Keratinocyte (primary cell): ENCODE measurements around the gene MIPOL1. TPM values are rescaled to one million over a fixed set of nuclear protein-coding genes. Genes with fewer than 3 reads are reported as not detected.

Experiments
- DNase-seq: peaks from one replicate; pipeline ENCODE4 v3.0.0-alpha.2; 2011; ENCODE audit warnings: low read depth, missing footprints, low spot score
- FAIRE-seq: peaks from 2 replicates; lab custom pipeline; 2011; peaks lifted over from hg19 to GRCh38; lab: Jason Lieb, UNC
- H2AFZ ChIP-seq: 2 replicates; pipeline ENCODE4 v1.6.0; 2012; ENCODE audit warnings: low read length, control low read depth, inconsistent platforms; ENCODE audit not compliant: control insufficient read depth
- H3K27ac ChIP-seq: 2 replicates; pipeline ENCODE4 v1.5.1; 2011; ENCODE audit warnings: low read length; ENCODE audit not compliant: control insufficient read depth, insufficient read depth
- H3K27me3 ChIP-seq: 3 replicates; pipeline ENCODE4 v1.6.0; 2011; ENCODE audit warnings: low read length; ENCODE audit not compliant: control insufficient read depth, insufficient read depth; ENCODE audit errors: extremely low read depth
- H3K36me3 ChIP-seq, 2 experiments: 2 replicates in 1 of 2; 3 replicates in 1 of 2; pipeline ENCODE4 v1.5.1; 2011; ENCODE audit warnings: low read length in 2 of 2, mild to moderate bottlenecking in 1 of 2; ENCODE audit not compliant: control insufficient read depth in 2 of 2, insufficient read depth in 2 of 2; ENCODE audit errors: extremely low read depth in 1 of 2
- H3K4me1 ChIP-seq: 3 replicates; pipeline ENCODE4 v1.5.1; 2011; ENCODE audit warnings: low read length; ENCODE audit not compliant: control insufficient read depth, insufficient read depth; ENCODE audit errors: extremely low read depth
- H3K4me2 ChIP-seq: 3 replicates; pipeline ENCODE4 v1.6.0; 2011; ENCODE audit warnings: low read depth, low read length; ENCODE audit not compliant: control insufficient read depth, insufficient read depth; ENCODE audit errors: extremely low read depth
- H3K4me3 ChIP-seq, 3 experiments: fragments of 200-600 bp in 1 of 3; sonication (generic) in 1 of 3; 2 replicates in 2 of 3; 3 replicates in 1 of 3; pipeline ENCODE4 v1.5.1; 2011 to 2016; ENCODE audit warnings: low read length in 3 of 3, mild to moderate bottlenecking in 3 of 3, control low read depth in 2 of 3, inconsistent platforms in 1 of 3, low read depth in 1 of 3, mixed read lengths in 1 of 3, mixed run types in 1 of 3, moderate library complexity in 1 of 3; ENCODE audit not compliant: control insufficient read depth in 2 of 3, insufficient read depth in 2 of 3; ENCODE audit errors: extremely low read depth in 1 of 3
- H3K79me2 ChIP-seq: 2 replicates; pipeline ENCODE4 v1.6.0; 2012; ENCODE audit warnings: low read length; ENCODE audit not compliant: control insufficient read depth, insufficient read depth
- H3K9ac ChIP-seq: 3 replicates; pipeline ENCODE4 v1.6.0; 2011; ENCODE audit warnings: low read length; ENCODE audit not compliant: control insufficient read depth, insufficient read depth; ENCODE audit errors: extremely low read depth
- H3K9me1 ChIP-seq: 3 replicates; pipeline ENCODE4 v1.6.0; 2011; ENCODE audit warnings: low read length; ENCODE audit not compliant: control insufficient read depth, insufficient read depth; ENCODE audit errors: extremely low read depth
- H3K9me3 ChIP-seq: 2 replicates; pipeline ENCODE4 v1.5.1; 2012; ENCODE audit warnings: low read depth, low read length; ENCODE audit not compliant: control insufficient read depth
- H4K20me1 ChIP-seq: 3 replicates; pipeline ENCODE4 v1.6.0; 2011; ENCODE audit warnings: low read length; ENCODE audit not compliant: control insufficient read depth, insufficient read depth; ENCODE audit errors: extremely low read depth
- CTCF ChIP-seq, 3 experiments: IDR thresholded peaks in 1 of 3; conservative IDR thresholded peaks in 1 of 3; optimal IDR thresholded peaks in 1 of 3; 2 replicates in 2 of 3; 3 replicates in 1 of 3; pipeline versions ENCODE3 to v1.5.1; 2011; ENCODE audit warnings: low read length in 3 of 3, mild to moderate bottlenecking in 3 of 3, moderate library complexity in 2 of 3, control low read depth in 1 of 3, inconsistent platforms in 1 of 3; ENCODE audit not compliant: insufficient read depth in 2 of 3; ENCODE audit errors: extremely low read depth in 1 of 3
- EZH2 ChIP-seq: IDR thresholded peaks from one replicate; pipeline ENCODE4 v1.6.1; 2012; ENCODE audit warnings: inconsistent platforms, mild to moderate bottlenecking, low read length, moderate library complexity
- dilution Hi-C: fragments of 300-500 bp; cut with MboI; formaldehyde crosslinking; loops from one replicate; pipeline ENCODE4 v1.7.0; 2020; ENCODE audit warnings: low sequenced_read_pairs; ENCODE audit not compliant: extremely low pct_ligation_motif_present
- polyA plus RNA-seq, 5 experiments: library from polyadenylated mRNA; depleted of rRNA in 3 of 5; stranded (reverse) in 3 of 5; stranded (forward) in 1 of 5; unstranded in 1 of 5; fragments of >200 nt; gene quantifications; 1 replicate in 1 of 5; 2 replicates in 3 of 5; 3 replicates in 1 of 5; pipeline versions ENCODE4 v1.2.1 to v1.2.3, GENCODE V29; 2011 to 2012; ENCODE audit warnings: missing spikeins in 2 of 5, low read depth in 1 of 5, low replicate concordance in 1 of 5

The MIPOL1 gene
- polyA plus RNA-seq, 1 donor (not counting 4 experiments of a cell fraction or from before 2014, with no cell fraction given): 10.9 TPM

GRCh38 chr14:37563189-37563588, 365.5 kb downstream of the MIPOL1 start:
- Histone ChIP-seq H3K4me3 (no peak overlapping the region), H3K27me3 (no peaks in the 10 kb centered on the region), H3K79me2 (no peaks in the 10 kb centered on the region), H3K27ac (no peak overlapping the region), H3K36me3 (no peaks in the 10 kb centered on the region), H3K4me2 (no peak overlapping the region), H2AFZ (no peak overlapping the region), H3K9me1 (no peaks in the 10 kb centered on the region), H3K4me1 (no peaks in the 10 kb centered on the region), H3K9me3 (no peaks in the 10 kb centered on the region), H4K20me1 (no peaks in the 10 kb centered on the region), H3K9ac (no peak overlapping the region)
- TF ChIP-seq CTCF (optimal IDR thresholded peaks at IDR 0.05 in 1 of 3, IDR thresholded peaks at IDR 0.05 in 1 of 3, conservative IDR thresholded peaks at IDR 0.05 in 1 of 3; ENCODE audit: extremely low read depth in 1 of 3, insufficient read depth in 2 of 3, low read length in 3 of 3): no peak
- TF ChIP-seq EZH2: no peak
- FAIRE-seq: no peak
- dilution Hi-C loops: no loop called here
- DNase-seq: no peak

GRCh38 chr14:37565550-37565949, 367.8 kb downstream of the MIPOL1 start:
- Histone ChIP-seq H3K9ac (no peak overlapping the region), H3K4me3 (no peak overlapping the region), H3K4me2 (no peak overlapping the region), H3K4me1 (no peaks in the 10 kb centered on the region), H4K20me1 (no peaks in the 10 kb centered on the region), H2AFZ (no peak overlapping the region), H3K27ac (no peak overlapping the region), H3K36me3 (no peaks in the 10 kb centered on the region), H3K27me3 (no peaks in the 10 kb centered on the region), H3K9me3 (no peaks in the 10 kb centered on the region), H3K79me2 (no peaks in the 10 kb centered on the region), H3K9me1 (no peaks in the 10 kb centered on the region)
- no peak for DNase-seq
- dilution Hi-C loops: no loop called here
- no peak for FAIRE-seq
- peak in 2 of 3 experiments; percentile 14 to 16 for TF ChIP-seq CTCF (optimal IDR thresholded peaks at IDR 0.05 in 1 of 3, IDR thresholded peaks at IDR 0.05 in 1 of 3, conservative IDR thresholded peaks at IDR 0.05 in 1 of 3; ENCODE audit: extremely low read depth in 1 of 3, insufficient read depth in 2 of 3, low read length in 3 of 3)
- no peak for TF ChIP-seq EZH2
